HG02610 (cell line): ENCODE results near the gene VWA5A.
"Not testable (repeated sequence)": the region's sequence is repeated elsewhere in the genome, so short reads cannot be mapped to it uniquely, and the experiment has no call there.

Source experiments
- ATAC-seq: cut with Tn5 transposase; IDR thresholded peaks from one replicate; pipeline ENCODE4 v1.9.1; 2021; ENCODE audit warnings: mild to moderate bottlenecking, moderate library complexity; ENCODE audit not compliant: unreplicated experiment

Gene VWA5A

GRCh38 chr11:124167826-124168231 lies 52.6 kb downstream of the VWA5A start:
- ATAC-seq = no peak

- no peak for ATAC-seq
Measured at GRCh38 chr11:124168796-124169195, 53.5 kb downstream of the VWA5A start.

- not testable (repeated sequence) for ATAC-seq
Measured at GRCh38 chr11:124170315-124170714, 55.1 kb downstream of the VWA5A start.

GRCh38 chr11:124170801-124171586 lies 55.7 kb downstream of the VWA5A start:
- ATAC-seq = no peak

GRCh38 chr11:124172101-124172500 lies 56.9 kb downstream of the VWA5A start:
- no peak for ATAC-seq

GRCh38 chr11:124172599-124172998 lies 57.3 kb downstream of the VWA5A start:
- no peak for ATAC-seq

GRCh38 chr11:124174001-124174583 lies 58.8 kb downstream of the VWA5A start:
- ATAC-seq = peak; percentile 54

- peak; percentile 78 for ATAC-seq
Measured at GRCh38 chr11:124176925-124177715, 61.9 kb downstream of the VWA5A start.

- ATAC-seq = no peak
Measured at GRCh38 chr11:124179310-124179709, 64.1 kb downstream of the VWA5A start.

- no peak for ATAC-seq
Measured at GRCh38 chr11:124183068-124183467, 67.8 kb downstream of the VWA5A start, which contains the start of gene OR10D3. Gene OR10D3 (plus strand): TSS chr11:124183345. CDS start chr11:124185270, 1,925 bp downstream.

- ATAC-seq = no peak
Measured at GRCh38 chr11:124190298-124191139, 75.3 kb downstream of the VWA5A start.

GRCh38 chr11:124193221-124194010 lies 78.2 kb downstream of the VWA5A start:
- no peak for ATAC-seq

GRCh38 chr11:124194293-124195188 lies 79.3 kb downstream of the VWA5A start:
- ATAC-seq = no peak

- peak; percentile 67 for ATAC-seq
Measured at GRCh38 chr11:124195189-124195734, 80.0 kb downstream of the VWA5A start.
